Activated T-cell treated with anti-CD3 and anti-CD28 coated beads, Interleukin-2, amount 50 U/mL, for 4 hours (primary cell): Measurements from ENCODE around the gene CPED1. TPM values are rescaled to one million over a fixed set of nuclear protein-coding genes. Genes with fewer than 3 reads are reported as not detected.
"Not testable (repeated sequence)": the region's sequence is repeated elsewhere in the genome, so short reads cannot be mapped to it uniquely, and the experiment has no call there.

Experiments
- ATAC-seq, 2 donors: fragments of 200-7000 bp; cut with Tn5 transposase; one replicate each; pipeline ENCODE4 v1.10.0; 2021
- DNase-seq: peaks from one replicate; pipeline ENCODE4 v3.0.0-alpha.2; 2020
- H3K27me3 Mint-ChIP-seq: one replicate; pipeline ENCODE4 v1.8.0; 2021; ENCODE audit warnings: low read depth, mixed read lengths
- H3K36me3 Mint-ChIP-seq: one replicate; pipeline ENCODE4 v1.8.0; 2022; ENCODE audit warnings: mixed read lengths; ENCODE audit not compliant: insufficient read depth
- H3K4me1 Mint-ChIP-seq: one replicate; pipeline ENCODE4 v1.8.0; 2021; ENCODE audit warnings: low read depth, mixed read lengths
- H3K4me3 Mint-ChIP-seq: one replicate; pipeline ENCODE4 v1.8.0; 2021; ENCODE audit warnings: mild to moderate bottlenecking, moderate library complexity, mixed read lengths
- H3K9me3 Mint-ChIP-seq: one replicate; pipeline ENCODE4 v1.8.0; 2021; ENCODE audit warnings: mixed read lengths
- total RNA-seq, 3 donors: library from RNA; stranded (reverse); gene quantifications; one replicate each; pipeline ENCODE4 v1.2.1, GENCODE V29; 2021

Gene CPED1
- total RNA-seq, 3 donors from 2014 or later, result 0.20 to 0.69 (median 0.38) TPM

DNA sequence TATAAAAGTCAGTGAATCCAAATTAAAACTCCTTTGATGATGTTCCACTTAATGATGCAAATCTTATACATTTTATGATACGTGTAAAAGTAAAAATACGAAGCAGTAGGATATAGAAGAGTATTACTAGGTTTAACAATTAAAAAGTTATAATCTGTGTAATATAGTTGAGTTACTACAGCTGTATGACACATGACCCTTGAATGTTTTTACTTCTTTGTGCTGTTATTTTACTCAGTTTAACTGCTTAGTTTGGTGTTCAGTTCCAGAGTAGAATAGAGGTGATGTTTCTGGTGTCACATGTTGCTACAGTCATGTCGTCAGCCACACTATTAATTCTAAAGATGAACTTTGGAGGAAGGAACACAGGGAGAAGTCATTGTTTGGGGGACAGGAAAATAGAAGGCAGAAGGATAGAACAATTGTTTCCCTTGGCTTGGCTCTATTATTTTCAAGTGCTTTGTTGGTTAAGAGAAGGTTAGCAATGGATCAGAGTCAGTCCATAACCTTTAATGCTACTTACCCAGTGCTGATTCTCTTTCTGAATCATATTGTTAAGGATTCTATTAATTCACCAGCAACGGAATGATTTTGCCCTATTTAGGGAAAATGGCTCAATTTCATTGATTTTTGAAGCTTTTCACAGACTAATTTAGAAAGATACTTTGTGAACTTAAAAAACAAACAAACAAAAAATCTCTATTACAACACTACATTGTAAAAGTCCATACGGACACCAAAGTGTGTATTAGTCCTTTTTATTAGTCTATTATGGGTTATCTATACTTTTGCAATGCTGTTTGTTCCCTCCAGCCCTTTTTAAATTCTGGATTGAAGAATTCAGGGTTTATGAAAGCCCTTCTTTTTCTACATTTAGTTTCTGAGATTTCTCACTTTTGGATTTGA lies 73.4 kb downstream of the CPED1 start:
- DNase-seq (no peak), ATAC-seq (no peak)
- H3K4me1 Mint-ChIP-seq, result no peaks in the 10 kb centered on the region
- H3K4me3 Mint-ChIP-seq, result no peak overlapping the region
- no peaks in the 10 kb centered on the region for H3K36me3 Mint-ChIP-seq
- H3K9me3 Mint-ChIP-seq, result no peaks in the 10 kb centered on the region
- H3K27me3 Mint-ChIP-seq, result peaks cover 9% of the 10 kb centered on the region

DNA sequence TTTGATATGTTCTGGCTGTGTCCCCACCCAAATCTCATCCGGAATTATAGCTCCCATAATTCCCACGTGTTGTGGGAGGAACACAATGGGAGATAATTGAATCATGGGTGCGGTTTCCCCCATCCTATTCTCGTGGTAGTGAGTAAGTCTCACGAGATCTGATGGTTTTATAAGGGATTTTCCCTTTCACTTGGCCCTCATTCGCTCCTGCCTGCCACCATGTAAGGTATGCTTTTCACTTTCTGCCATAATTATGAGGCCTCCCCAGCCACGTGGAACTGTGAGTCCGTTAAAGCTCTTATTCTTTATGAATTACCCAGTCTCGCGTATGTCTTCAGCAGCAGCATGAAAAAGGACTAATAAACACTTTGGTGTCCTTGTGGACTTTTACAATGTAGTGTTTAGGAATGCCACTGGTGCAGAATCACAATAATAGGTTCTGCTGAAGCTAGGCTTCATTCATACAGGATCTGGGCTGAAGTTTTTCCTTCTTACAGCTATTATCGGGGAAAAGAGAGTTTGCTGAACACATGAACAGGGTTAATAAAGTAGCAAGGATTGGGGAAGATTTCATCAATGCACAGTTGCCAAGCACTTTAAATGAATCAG lies 74.3 kb downstream of the CPED1 start:
- H3K36me3 Mint-ChIP-seq, result no peaks in the 10 kb centered on the region
- H3K9me3 Mint-ChIP-seq, result no peaks in the 10 kb centered on the region
- DNase-seq (no peak), ATAC-seq (no peak)
- no peaks in the 10 kb centered on the region for H3K4me1 Mint-ChIP-seq
- no peak overlapping the region for H3K4me3 Mint-ChIP-seq
- H3K27me3 Mint-ChIP-seq, result peaks cover 9% of the 10 kb centered on the region

DNA sequence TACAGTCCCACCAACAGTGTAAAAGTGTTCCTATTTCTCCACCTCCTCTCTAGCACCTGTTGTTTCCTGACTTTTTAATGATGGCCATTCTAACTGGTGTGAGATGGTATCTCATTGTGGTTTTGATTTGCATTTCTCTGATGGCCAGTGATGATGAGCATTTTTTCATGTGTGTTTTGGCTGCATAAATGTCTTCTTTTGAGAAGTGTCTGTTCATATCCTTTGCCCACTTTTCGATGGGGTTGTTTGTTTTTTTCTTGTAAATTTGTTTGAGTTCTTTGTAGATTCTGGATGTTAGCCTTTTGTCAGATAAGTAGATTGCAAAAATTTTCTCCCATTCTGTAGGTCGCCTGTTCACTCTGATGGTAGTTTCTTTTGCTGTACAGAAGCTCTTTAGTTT lies 79.2 kb downstream of the CPED1 start:
- not testable (repeated sequence) for H3K9me3 Mint-ChIP-seq, H3K4me3 Mint-ChIP-seq, DNase-seq, H3K4me1 Mint-ChIP-seq, ATAC-seq, H3K27me3 Mint-ChIP-seq, H3K36me3 Mint-ChIP-seq

DNA sequence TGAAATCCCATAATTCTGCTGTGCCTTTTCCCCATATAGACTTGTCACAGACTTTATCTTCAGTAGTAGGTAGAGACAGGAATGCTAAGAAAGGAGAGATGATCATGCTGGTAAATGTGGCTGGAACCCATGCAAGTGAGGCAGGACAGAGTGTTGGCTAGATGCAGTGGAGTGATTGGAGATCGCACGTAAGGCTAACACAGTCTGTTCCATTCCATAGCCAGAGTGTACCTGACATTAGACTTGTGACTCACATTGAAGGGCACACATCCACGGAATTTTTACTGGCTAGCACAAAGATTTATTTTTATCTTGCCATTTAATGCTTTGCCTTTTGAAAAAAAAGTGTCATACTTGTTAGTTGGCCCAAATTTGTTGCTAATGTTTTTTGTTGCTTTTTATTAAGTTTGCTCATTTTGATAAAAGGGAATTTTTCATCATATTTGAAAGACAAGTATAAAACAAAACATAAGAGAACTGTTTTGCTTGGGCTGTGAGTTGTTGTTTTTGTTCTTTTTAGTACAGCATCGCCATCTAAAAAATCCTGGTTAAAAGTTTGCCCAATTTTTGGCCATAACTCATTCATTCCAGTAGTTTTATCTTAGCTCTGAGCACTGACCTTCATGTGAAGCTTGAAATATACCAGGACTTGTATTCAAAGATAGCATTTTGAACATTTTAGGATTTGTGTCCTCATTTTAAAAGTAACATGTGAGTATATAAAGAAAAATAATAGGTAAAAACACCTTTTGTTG lies 81.0 kb downstream of the CPED1 start:
- no peak for DNase-seq
- Mint-ChIP-seq H3K27me3 (peaks cover 3% of the 10 kb centered on the region), H3K9me3 (no peaks in the 10 kb centered on the region), H3K4me3 (no peak overlapping the region), H3K36me3 (no peaks in the 10 kb centered on the region), H3K4me1 (no peaks in the 10 kb centered on the region)
- ATAC-seq, result no peak

DNA sequence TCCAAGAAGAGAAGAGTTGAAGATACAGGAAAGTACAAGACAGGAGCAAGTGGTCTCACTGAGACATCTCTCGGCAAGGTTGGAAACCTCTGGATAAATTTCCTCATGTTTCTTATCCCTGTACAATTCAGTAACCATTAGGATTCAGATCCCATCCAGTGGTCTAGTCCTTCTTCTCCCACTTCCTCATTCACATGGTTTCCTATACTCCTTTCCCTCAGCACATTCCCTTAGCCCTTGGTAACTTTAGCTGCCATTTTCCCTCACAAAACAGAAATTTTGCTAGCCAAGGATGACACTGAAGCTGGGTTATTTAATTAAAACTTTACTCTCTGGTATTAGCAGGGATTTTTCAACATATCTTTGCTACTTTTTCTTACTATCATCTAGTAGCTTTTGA lies 82.6 kb downstream of the CPED1 start:
- no peak overlapping the region for H3K4me3 Mint-ChIP-seq
- peaks cover 3% of the 10 kb centered on the region for H3K27me3 Mint-ChIP-seq
- ATAC-seq (no peak), DNase-seq (no peak)
- H3K36me3 Mint-ChIP-seq, result no peaks in the 10 kb centered on the region
- H3K9me3 Mint-ChIP-seq, result no peaks in the 10 kb centered on the region
- H3K4me1 Mint-ChIP-seq, result no peaks in the 10 kb centered on the region

DNA sequence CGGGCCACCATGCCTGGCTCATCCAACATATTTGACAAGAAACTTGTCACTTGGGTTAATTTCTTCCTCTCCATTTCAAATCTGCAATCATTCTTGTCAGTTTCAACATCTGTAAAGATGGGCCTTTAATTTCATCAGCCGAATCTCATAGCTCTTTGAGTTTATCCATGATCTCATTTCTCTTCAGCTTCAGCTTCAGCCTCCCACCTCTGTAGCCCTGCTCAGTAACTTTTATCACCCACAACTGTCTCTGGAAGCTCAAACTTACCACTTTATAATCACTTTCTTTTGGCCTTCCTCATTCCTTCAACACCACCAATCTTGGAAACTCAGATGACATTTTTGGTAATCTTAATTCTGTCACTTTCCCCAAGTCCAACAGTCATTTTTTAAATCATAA lies 83.2 kb downstream of the CPED1 start:
- H3K36me3 Mint-ChIP-seq, result no peaks in the 10 kb centered on the region
- DNase-seq (no peak), ATAC-seq (no peak)
- H3K27me3 Mint-ChIP-seq, result peaks cover 3% of the 10 kb centered on the region
- no peak overlapping the region for H3K4me3 Mint-ChIP-seq
- H3K4me1 Mint-ChIP-seq, result no peaks in the 10 kb centered on the region
- no peaks in the 10 kb centered on the region for H3K9me3 Mint-ChIP-seq

DNA sequence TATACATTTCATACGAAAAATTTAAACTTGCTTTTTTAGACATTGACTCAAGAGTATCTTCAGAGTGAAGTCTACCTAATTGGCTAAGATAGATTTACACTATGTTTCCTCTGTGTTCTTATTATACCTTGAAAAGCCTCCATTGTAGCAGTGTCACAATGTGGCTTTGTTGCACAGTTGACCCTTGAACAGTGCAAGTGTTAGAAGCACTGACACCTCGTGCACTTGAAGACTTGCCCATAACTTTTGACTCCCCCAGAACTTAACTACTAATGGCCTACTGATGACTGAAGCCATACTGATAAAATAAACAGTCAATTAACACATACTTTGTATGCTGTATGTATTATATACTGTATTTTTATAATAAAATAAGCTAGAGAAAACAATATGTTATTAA lies 84.3 kb downstream of the CPED1 start:
- no peak for DNase-seq
- peaks cover 3% of the 10 kb centered on the region for H3K27me3 Mint-ChIP-seq
- no peaks in the 10 kb centered on the region for H3K4me1 Mint-ChIP-seq
- no peak overlapping the region for H3K4me3 Mint-ChIP-seq
- ATAC-seq, result no peak
- no peaks in the 10 kb centered on the region for H3K9me3 Mint-ChIP-seq
- H3K36me3 Mint-ChIP-seq, result no peaks in the 10 kb centered on the region

DNA sequence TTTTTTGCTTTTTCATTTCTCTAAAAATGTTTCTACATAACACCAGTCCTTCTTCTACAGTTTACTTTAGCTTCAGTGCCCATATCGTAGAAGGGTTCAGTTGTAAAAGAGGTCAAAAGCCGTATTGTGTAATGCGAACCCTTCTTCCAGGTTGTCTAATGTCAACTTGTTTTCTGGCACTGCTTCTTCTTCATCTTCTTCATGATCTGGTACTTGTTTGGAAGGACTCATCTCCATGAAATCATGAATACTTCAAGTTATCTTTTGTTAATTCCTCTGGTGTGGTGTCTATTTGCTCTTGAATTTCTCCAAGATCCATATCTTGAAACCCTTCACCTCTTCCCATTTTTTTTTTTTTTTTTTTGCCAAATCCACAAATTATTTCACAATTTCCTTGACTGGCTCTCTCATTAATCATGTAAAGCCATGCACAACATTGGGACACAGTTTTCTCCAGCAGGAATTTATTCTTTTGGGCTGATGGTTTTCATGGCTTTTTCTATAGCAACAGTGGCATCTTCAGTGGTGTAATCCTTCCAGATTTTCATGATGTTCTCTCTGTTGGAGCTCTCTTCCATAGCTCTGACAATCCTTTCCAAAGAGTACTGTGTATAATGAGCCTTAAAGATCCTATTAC lies 85.1 kb downstream of the CPED1 start:
- Mint-ChIP-seq H3K4me3 (no peak overlapping the region), H3K36me3 (no peaks in the 10 kb centered on the region), H3K9me3 (no peaks in the 10 kb centered on the region), H3K27me3 (peaks cover 3% of the 10 kb centered on the region), H3K4me1 (no peaks in the 10 kb centered on the region)
- no peak for ATAC-seq
- no peak for DNase-seq

DNA sequence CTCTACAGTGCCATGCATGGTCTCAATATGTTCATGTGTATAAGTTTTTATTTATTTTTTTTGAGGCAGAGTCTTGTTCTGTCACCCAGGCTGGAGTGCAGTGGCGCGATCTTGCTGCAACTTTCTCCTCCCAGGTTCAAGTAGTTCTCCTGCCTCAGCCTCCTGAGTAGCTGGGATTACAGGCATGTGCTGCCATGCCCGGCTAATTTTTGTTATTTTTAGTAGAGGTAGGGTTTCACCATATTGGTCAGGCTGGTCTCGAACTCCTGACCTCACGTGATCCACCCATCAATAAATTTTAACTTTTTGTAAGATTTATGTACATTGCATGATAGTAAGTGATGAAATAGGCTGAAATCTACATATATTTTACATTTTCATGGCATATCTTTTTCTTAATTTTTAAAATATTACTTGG lies 86.9 kb downstream of the CPED1 start:
- not testable (repeated sequence) for H3K36me3 Mint-ChIP-seq

DNA sequence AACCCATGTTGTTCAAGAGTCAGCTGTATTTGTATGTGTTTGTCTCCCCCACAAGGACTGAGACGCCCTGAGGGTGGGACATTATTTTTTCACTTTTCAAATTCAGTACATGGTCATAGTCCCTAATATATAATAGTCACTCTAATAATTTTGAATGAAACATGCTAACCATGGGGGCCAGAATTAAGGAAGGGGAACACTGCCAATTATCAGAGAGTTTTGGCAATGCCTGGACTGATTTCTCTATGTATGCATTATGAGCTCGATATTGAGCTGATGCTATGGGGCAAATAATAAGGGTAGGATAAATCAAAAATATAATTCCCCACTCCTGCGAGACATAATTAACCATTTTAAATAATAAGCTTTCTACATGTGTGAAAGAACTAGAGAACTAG lies 87.4 kb downstream of the CPED1 start:
- DNase-seq (no peak), ATAC-seq (no peak)
- H3K36me3 Mint-ChIP-seq, result no peaks in the 10 kb centered on the region
- no peaks in the 10 kb centered on the region for H3K9me3 Mint-ChIP-seq
- no peak overlapping the region for H3K4me3 Mint-ChIP-seq
- no peaks in the 10 kb centered on the region for H3K4me1 Mint-ChIP-seq
- peaks cover 16% of the 10 kb centered on the region for H3K27me3 Mint-ChIP-seq

More for the DNA sequence above, 86.9 kb downstream of the CPED1 start:
- not testable (repeated sequence) for H3K4me1 Mint-ChIP-seq, ATAC-seq, H3K4me3 Mint-ChIP-seq, H3K9me3 Mint-ChIP-seq, DNase-seq
- H3K27me3 Mint-ChIP-seq, result peaks cover 11% of the 10 kb centered on the region

DNA sequence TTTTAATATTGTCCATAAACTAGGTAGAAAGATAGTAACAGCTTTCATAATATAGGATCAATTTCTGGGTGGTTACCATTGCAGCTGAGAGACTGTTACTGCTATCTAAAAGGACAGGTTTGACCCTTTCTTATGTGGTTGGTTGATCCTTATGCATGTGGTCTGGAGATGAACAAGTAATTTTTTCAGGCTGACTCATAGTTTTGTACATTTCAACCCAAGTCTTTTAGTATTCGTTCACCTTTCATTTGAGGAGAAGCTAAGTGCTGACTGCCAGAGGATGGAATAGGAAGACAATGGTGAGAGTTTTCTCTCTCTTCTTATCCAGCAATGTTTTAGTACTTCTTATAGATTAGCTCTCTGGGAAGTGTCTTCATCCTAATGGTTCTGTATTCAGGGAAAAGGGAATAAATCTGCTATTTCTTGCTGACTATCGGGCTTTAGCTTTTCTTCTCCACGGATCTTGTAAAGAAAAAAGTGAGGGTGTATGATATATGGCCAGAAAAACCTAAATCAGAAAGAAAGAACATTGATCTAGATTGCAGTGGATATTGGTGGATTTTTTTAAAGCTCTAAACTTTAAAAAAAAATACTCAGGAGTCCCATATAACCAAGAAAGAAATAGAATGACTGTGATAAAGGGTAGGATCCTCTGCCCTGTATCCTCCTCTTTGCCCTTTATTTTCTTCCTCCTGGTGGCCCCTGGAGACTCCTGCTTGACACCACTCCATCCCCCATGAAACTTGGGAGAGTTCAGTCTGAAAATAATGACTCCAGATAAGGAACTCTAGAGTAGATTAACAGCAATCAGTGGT lies 88.0 kb downstream of the CPED1 start:
- Mint-ChIP-seq H3K27me3 (peaks cover 16% of the 10 kb centered on the region), H3K9me3 (no peaks in the 10 kb centered on the region), H3K36me3 (no peaks in the 10 kb centered on the region), H3K4me3 (no peak overlapping the region), H3K4me1 (no peaks in the 10 kb centered on the region)
- DNase-seq (no peak), ATAC-seq (no peak)

DNA sequence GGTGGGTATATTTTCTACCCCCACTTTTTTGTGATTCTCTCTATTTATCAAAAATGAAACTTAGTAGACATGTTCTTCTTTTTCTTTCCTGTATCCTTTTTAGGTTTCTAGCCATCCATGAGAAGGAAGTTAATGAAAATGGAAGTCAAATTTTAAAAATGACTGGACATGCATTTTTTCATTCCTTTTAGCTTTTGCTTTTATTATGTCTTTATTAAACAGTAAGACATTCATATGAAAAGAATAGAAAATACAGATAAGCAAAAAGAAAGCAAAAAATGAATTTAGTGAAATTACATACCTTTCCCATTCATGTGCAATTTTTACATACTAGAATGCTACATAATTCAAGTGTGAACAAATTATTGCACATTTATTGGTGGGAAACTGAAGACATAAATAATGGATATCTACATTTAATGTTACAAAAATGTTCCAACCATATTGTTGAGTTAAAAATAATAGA lies 88.7 kb downstream of the CPED1 start:
- DNase-seq (no peak), ATAC-seq (no peak)
- H3K36me3 Mint-ChIP-seq, result no peaks in the 10 kb centered on the region
- H3K4me1 Mint-ChIP-seq, result no peaks in the 10 kb centered on the region
- H3K9me3 Mint-ChIP-seq, result no peaks in the 10 kb centered on the region
- H3K27me3 Mint-ChIP-seq, result peaks cover 16% of the 10 kb centered on the region
- no peak overlapping the region for H3K4me3 Mint-ChIP-seq

DNA sequence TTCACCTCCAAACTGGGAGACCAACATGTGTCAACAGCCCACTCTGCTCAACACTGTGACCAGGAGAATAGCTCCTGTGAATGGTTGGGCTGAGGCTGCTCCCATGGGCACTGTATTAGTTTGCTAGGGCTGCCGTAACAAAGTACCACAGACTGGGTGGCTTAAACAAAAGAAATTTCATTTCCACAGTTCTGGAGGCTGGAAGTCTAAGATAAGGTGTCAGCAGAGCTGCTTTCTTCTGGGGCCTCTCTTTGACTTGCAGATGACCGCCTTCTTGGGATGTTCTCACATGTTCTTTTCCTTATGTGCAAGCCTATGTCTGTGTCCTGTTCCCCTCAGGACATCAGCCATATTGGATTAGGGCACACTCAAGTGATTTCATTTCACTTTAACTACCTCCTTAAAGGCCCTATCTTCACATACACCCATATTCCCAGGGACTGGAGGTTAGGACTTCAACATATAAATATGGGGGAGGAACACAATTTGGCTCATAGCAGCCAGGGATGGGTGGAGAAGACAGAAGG lies 90.3 kb downstream of the CPED1 start:
- no peak for ATAC-seq
- no peaks in the 10 kb centered on the region for H3K4me1 Mint-ChIP-seq

More for the DNA sequence above, 90.3 kb downstream of the CPED1 start:
- DNase-seq, result no peak
- Mint-ChIP-seq H3K4me3 (no peak overlapping the region), H3K36me3 (no peaks in the 10 kb centered on the region), H3K27me3 (peaks cover 16% of the 10 kb centered on the region), H3K9me3 (no peaks in the 10 kb centered on the region)
